Activated CD8-positive, alpha-beta memory T cell treated with anti-CD3 and anti-CD28 coated beads for 1 hour (primary cell): Measurements from ENCODE around the gene KCNIP1.
"Not testable (repeated sequence)": the region's sequence is repeated elsewhere in the genome, so short reads cannot be mapped to it uniquely, and the experiment has no call there.

Source experiments
- DNase-seq, 2 donors: peaks; one replicate each; pipeline ENCODE4 v3.0.0-alpha.2; 2020; ENCODE audit warnings: low read depth in 1 of 2; ENCODE audit errors: extremely low read depth in 1 of 2

KCNIP1 gene

DNA sequence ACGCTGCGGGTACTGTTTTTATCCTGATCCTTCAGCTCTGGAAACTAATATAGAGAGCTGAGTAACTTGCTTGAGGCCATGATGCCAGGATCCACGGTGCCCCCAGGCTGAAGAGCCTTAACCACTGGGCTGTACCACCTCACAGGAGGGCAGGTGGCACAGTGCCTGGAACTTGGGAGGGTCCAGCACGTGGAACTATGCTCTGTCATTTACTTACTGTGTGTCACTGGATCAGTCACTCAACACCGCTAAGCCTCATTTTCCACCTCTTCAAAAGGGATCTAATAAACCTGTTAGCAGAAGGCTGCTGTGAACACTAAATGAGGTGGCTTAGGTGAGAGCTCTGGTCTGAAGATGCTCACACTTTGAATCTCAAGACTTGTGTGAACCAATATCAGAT lies 29.6 kb downstream of the KCNIP1 start:
- DNase-seq, result no peak

DNA sequence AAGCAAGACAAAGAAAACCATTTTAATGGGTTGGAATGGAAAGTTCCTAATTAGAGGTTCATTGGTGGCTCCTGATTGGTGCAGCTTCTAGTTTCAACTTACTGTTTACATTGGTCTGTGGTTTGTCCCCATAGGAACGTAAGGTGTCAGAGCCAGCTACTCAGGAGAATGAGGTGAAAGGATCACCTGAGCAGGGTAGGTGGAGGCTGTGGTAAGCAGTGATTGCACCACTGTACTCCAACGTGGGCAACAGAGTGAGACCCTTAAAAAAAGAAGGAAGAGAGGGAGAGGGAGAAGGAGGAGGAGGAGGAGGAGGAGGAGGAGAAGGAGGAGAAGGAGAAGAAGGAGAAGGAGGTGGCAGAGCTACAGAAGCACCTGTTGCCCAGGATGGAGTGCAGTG lies 30.4 kb downstream of the KCNIP1 start:
- no peak for DNase-seq

DNA sequence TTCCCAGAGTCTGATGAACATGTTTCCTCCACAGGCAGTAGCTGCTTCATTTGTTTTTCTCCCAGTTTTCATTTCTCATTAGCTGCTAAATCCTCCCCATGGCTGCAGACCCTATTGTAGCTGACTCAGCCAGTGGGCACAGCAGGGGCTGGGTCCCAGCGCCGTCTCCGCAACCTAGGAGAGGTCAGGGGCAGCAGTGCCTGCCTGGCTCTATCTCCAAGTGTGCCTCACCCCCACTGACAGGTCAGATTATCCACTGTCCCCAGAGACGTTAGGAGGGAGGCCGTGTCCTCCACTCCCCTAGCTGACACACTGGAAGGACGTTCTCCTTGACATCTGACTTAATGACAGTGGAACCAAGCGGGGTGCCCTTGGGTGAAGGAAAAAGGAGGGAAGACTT lies 31.1 kb downstream of the KCNIP1 start:
- no peak for DNase-seq

DNA sequence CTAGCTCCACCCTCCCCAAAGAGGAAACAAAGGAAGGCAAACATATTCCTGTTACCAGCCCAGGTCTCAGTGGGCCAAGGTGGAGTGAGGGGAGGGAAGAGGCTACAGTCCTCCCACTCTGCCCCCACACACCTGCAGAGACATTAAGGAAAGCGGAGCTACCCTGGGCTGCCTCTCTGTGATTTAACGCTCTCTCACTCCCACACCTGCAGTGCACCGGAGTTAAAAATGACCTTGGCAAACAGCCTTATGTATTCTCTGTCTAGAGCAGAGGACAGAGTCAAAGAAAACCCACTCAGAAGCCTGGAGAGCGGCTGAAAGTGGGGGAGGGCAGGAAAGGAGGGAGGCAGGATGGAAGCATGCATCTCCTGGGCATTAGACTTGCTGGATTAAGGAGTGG lies 32.7 kb downstream of the KCNIP1 start:
- no peak for DNase-seq

DNA sequence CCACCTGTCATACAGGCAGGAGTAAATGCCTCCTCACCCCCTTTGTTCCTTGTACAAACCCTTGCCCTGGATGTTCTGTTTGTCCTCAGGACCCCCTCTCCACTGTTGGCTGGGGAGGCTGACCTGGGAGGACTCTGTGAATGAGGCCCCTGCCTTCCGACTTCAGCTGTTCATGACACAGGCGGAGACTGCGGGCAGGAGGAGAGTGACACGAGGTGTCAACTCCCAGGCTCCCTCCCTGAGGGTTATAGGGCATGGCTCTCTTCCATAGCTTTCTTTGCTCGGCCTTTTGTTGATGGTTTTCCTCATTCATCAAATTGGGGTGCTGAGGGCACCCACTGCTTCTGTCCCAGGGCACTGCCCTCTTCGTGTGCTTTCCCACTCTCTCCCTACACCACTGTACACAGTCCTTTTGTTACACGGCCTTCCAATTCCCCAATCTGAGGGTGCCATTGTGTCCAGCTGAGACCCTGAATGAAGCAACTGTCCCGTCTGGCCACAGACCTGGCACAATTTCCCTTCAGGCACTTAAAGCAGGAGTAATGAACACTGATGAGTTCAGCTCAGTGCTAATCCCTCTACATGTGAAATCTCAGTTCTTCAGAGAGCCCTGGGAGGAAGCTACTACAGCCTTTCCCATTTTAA lies 33.8 kb downstream of the KCNIP1 start:
- no peak for DNase-seq

DNA sequence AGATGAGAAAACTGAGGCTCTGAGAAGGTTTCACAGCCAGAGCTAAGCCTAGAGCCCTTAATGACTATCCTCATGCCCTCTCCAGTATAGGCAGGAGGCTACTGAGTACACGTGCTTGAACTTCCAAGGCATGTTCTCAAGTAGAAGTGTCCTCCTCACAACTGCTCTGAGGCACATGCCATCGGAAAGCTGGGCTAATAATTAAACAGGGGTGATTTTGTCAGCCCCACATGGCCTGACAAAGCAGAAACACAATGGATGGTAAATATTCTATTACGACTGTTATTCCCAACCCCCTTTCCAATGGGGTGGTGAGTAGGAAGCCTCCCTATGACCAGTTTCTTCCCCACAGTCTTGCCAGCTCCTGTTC lies 34.3 kb downstream of the KCNIP1 start:
- DNase-seq, result no peak

DNA sequence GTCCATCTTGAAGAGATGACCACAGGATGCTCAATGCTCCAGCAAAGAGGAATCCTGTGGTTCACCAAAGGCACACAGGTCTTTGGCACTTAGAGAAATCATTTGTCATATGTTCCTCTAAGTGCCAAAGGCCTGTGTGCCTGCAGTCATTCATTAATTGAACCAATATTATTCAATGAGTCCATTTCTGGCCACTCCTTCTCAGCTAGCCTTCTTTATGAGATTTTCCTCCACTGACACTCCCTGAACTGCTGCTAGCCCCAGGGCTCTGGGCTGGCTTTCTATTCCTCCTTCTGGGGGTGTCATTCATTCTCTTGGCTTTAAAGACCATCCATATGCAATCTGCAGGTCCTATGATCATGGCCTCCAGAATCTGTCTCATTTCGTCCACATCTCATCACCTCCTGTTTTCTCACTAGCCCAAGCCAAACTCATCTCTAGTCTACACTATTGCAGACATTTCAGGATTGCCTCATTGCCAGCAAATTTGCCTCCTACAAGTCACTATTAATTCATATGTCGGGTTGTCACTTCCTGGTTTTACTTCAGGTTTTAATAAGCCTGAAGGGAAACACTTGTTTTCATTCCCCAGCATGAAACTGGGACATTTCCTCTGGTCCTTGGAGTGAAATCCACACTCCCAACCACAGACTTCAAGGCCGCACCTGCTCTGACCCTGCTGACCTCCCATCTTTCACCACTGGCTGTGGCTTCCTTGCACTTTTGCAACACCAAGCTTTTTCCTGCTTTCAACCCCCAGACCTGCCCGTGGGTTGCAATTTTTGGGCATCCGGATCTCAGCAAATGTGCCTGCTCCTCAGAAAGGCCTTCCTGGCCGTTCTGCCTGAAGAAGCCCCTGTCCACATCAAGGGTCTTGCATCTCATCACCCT lies 35.1 kb downstream of the KCNIP1 start:
- no peak for DNase-seq

DNA sequence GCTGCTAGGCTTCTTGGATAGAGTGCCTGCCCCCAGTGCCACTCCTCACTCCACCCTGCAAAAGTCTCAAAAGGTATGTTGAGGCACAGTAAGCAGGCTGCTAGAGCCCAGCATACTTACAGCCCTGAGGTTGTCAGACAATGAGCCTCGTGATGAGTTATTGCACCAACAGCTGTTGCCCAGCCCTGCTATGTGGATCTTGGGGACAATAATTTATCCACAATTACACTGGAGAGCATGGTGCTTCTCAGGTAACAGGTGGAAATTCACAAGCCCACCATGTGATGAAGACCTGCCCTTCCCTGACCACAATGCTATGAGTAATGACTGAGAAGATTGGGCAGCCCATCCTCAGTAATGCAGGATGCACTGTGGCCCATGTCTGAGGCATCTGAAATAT lies 36.5 kb downstream of the KCNIP1 start:
- no peak for DNase-seq

DNA sequence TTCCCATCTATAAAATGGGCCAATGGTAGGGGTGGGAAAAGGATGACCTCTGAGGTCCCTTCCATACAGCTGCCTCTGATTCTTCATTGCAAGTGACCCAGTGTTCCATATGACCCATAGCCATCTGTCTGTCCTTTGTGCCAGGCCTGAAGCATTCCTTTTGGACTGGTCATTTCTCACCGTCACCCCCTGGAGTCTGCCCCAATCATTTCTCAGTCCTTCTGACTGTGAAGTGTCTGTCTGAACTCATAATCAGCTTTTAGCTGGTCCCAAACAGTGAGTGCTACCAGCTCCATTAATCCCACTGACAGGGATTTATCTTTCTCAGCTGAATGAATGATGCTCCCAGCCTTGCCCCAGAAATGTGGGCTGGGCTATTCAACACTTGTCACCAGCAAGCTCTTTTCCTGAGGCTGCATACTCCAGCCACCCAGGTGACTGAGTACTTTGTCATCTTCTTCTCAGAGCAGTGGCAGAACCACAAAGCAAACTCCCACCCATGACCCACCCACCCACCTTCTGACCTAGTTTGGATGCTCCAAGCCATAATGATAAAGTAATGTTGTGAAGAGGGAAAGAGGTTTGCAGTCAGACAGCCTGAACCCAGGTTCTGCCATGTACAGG lies 37.4 kb downstream of the KCNIP1 start:
- DNase-seq, result no peak

DNA sequence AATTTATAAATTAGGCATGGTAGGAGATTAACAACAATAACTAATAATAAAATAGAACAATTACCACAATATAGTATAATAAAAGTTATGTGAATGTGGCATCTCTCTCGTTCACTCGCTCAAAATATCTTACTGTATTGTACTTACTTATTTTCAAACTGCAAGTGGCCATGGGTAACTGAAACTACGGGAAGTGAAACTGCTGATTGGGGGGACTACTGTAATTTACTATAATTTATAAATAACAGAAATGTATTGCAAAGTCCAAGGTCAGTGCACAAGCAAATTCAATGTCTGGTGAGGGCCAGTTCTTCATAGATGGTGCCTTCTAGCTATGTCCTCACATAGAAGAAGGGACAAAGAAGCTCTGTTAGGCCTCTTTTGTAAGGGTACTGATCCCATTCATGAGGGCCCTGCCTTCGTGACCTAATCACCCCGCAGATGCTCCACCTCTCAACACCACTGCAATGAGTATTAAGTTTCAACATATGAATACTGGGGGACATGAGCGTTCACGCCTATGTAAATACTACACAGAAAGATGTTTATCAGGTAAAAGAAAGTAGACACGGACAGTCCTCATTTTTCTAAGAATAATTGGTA lies 39.0 kb downstream of the KCNIP1 start:
- DNase-seq, result no peak

DNA sequence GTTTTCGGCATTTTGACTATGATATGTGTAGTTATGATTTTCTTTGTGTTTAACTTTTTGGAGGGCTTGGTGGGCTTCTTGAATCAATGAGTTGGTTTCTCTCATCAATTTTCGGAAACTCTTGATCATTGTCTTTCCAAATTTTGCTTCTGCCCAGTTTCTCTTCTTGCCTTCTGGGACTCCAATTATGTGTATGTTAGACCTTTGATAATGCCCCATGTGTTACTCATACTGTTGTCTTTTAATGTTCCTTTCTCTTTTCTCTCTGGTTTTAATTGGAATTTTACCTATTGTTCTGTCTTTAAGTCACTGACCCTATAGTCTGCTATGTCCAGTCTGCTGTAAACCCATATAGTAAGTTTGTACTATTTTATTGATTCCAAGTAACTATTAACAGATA lies 41.5 kb downstream of the KCNIP1 start:
- DNase-seq, result no peak

DNA sequence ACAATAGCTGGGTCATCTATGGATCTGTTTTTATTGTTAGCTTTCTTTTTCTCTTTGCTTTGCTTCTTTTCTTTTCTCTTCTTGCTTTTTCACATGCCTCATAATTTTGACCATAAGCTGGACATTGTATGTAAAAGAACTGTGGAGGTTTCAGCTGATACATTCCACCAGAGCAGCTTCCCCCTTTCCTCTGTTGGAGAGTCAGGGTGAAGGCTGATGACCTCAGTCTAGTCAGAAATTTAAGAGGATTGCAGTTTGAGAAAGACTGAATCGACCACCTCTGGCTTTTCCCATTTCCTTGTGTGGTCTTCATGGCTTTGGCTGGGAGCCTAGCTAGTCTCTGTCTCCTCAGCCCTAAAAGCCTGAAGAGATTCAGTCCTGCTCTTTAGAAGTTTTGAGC lies 42.0 kb downstream of the KCNIP1 start:
- no peak for DNase-seq

DNA sequence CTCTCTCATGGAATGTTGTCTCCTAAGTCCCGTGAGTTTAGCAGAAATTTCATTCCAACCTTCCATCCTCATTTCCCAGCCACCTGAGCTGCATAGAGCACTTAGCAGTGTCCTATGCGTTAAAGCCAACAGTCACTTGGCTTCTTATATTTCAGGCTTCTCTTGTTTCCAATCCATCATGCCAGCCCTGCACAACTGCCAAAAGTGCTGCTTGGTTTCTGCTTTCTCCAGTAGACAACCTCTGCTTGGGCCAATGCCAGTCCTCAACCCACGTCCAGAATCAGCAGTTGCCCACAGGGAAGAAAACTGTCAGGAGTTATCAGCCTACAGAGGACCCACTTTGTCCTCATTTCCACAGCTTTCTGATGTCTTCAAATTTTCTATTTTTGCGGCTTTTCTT lies 42.5 kb downstream of the KCNIP1 start:
- no peak for DNase-seq

DNA sequence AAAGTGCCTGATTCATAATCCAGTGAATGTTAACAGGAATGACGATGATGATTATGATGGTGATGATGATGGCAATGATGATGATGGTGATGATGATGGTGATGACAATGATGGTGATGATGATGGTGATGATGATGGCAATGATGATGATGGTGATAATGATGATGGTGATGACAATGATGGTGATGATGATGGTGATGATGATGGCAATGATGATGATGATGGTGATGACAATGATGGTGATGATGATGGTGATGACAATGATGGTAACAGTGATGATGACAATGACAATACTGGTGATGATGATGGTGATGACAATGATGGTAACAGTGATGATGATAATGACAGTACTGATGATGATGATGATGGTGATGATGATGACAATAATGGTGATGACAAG lies 46.6 kb downstream of the KCNIP1 start:
- DNase-seq, result not testable (repeated sequence)

DNA sequence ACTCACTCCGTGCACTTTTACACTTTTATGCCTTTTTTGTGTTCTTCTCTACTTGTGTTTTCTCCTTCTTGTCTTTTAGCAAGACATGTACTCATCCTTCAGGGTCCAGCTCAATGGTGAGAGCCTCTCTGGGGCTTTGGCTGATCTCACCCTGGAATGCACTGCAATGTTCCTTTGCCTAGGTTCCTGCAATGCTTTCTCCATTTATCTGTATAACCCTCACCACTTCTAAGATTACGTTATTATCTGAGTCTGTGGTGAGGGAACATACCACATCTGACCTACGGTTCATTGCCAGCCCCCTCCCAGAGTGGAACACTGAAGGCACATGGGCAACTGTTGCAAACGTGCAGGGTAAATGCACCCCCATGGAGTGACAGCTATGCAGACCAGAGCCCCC lies 47.3 kb downstream of the KCNIP1 start:
- DNase-seq, result no peak

DNA sequence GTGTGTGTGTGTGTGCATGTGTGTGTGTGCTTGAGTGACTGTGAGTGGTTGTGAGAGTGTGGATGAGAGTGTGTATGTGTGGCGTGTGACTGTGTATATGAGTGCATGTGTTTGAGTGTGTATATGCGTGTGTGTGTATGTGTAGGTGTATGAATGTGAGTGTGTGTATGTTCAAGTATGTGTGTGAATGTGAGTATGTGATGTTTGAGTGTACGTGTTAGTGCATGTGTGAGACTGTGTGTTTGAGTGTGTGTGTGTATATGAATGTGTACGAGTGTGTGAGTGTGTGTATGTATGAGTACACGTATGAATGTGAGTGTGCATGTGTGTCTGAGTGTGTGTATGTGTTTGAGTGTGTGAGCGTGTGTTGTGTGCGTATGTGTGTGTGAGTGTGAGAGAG lies 47.8 kb downstream of the KCNIP1 start:
- DNase-seq, result no peak

DNA sequence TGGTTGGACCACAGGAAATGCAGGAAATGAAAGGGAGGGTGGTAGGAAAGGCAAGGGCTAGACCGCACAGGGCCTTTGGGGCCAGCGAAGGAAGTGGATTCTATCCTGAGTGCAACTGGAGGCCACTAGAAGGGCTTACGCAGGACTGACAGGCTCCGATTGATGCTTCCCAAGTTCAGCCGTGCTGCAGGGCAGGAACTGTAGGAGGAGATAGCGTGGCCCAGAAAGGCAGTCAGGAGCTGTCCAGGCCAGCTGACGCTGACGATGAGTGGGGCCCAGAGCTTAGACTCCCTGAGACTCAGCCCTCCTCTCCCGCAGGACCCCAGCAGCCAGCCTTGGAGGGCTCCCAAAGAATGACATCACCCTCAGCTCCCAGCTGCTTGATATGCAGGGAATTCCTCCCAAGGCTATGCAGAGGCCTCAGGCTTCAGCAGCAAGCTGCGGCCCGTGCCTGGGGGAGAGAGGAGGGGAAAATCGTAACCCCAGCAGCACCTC lies 48.8 kb downstream of the KCNIP1 start:
- DNase-seq, result no peak

DNA sequence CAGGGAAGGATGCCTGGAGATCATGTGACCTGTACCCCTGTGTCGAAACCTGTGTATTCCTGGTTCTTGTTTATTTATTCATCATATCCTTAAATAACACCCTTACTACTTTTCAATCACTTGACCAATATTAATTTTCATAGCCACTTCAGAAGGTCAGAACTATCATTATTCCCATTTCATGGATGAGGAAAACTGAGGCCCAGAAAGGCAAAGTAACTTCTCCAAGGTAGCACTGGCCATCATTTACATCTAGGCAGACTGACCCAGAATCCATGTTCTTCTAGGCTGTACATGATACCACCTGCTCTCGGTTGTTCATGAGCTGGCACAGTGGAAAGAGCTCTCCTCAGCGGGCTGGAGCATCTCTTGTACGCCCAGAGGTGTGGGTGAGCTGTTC lies 49.4 kb downstream of the KCNIP1 start:
- no peak for DNase-seq

DNA sequence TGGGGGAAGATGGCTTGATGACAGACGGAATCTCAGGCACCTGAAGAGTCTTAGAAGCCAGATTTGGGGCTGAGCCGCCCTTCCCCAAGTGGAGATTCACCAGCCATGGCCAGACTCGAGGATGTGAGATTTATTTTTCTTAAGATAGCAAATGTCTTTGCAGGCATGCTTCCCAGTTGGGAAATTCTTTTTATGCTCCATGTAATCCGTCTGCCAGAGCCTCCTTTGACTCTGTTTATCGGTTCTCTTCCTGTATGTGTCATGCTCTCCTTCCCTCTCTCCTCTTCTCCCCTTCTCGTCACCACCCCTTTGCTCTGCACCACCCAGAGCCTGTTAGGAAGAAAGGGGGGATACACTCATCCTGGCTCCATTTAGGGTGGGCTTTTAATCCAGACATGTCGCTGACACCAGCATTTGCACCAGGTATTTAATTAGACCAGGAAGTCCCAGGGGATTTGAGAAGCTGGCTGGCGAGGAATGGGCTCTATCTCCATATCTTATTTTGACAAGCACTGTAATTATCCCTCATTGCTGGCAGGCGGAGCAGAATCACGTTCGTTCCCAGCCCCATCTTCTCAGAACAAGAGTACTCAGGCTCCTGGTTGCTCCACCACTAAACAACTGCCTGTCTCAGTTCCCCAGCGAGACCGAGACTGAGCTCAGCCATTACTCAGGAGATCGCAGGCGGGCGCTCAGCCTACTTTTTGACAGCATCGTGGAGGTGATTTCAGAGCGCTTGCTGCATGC lies 50.9 kb downstream of the KCNIP1 start:
- no peak for DNase-seq

DNA sequence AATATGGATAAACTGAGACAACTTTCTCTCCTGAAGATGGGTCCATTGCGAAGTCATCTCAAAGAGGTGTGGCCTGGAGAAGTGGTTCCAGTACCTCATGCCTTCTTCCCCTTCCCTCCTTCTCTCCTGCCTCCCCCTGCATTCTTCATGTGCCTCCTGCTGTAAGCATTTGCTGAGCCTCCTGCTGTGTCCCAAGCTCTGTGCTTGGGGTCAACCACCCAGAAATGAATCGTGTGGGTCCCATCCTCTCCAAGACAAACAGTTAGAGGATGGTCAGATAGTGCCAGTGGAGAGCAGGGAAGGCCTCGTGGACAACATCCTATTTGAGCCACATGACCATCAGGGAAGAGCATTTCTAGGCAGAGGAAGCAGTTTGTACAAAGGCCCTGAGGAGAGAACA lies 53.5 kb downstream of the KCNIP1 start:
- DNase-seq, result no peak

DNA sequence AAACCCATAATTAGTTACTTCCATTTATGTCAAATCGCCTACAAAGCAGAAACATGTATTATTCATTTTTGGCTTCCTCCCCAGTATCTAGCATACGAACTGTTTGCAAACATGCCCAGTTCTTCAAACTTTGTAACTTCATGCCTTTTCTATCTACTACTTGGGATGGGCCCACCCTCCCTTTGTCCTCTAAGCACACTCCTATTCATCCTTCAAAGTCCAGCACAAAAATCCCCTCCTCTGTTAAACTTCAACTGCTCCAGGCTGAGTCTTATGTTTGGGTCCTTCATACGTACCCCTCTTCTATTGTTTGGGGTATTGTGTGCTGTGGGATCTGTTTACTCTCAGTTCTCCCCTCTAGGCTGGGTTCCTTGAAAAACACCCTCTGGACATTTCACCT lies 55.5 kb downstream of the KCNIP1 start:
- no peak for DNase-seq
